ENCODE results near the gene CAMTA1.

DNA sequence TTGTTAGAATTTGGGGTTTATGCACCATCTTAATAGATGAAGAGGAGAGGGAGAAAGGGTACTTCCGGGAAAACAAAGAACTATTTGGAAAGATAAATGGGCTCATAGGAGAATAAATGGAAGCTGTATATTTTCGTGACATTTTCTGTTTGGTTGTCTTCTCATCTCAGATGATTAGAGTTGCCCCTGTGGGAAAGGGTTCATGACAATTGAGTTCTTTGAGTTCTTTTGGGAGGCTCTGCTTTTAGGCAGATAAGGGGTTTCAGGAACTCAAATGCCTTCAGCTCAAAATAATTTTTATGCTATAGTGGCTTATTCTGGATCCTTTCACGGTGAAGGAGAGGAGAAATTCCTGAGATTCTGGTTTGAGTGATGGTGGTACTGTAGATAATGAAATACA lies 63.6 kb downstream of the CAMTA1 start:
- TF ChIP-seq, protein P1, sequence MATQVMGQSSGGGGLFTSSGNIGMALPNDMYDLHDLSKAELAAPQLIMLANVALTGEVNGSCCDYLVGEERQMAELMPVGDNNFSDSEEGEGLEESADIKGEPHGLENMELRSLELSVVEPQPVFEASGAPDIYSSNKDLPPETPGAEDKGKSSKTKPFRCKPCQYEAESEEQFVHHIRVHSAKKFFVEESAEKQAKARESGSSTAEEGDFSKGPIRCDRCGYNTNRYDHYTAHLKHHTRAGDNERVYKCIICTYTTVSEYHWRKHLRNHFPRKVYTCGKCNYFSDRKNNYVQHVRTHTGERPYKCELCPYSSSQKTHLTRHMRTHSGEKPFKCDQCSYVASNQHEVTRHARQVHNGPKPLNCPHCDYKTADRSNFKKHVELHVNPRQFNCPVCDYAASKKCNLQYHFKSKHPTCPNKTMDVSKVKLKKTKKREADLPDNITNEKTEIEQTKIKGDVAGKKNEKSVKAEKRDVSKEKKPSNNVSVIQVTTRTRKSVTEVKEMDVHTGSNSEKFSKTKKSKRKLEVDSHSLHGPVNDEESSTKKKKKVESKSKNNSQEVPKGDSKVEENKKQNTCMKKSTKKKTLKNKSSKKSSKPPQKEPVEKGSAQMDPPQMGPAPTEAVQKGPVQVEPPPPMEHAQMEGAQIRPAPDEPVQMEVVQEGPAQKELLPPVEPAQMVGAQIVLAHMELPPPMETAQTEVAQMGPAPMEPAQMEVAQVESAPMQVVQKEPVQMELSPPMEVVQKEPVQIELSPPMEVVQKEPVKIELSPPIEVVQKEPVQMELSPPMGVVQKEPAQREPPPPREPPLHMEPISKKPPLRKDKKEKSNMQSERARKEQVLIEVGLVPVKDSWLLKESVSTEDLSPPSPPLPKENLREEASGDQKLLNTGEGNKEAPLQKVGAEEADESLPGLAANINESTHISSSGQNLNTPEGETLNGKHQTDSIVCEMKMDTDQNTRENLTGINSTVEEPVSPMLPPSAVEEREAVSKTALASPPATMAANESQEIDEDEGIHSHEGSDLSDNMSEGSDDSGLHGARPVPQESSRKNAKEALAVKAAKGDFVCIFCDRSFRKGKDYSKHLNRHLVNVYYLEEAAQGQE (tag by site-specific recombination; IDR thresholded peaks at IDR 0.05): no peak
- no peak for TF ChIP-seq ZNF747 (tag by site-specific recombination; IDR thresholded peaks at IDR 0.05)
- TF ChIP-seq, protein P2, sequence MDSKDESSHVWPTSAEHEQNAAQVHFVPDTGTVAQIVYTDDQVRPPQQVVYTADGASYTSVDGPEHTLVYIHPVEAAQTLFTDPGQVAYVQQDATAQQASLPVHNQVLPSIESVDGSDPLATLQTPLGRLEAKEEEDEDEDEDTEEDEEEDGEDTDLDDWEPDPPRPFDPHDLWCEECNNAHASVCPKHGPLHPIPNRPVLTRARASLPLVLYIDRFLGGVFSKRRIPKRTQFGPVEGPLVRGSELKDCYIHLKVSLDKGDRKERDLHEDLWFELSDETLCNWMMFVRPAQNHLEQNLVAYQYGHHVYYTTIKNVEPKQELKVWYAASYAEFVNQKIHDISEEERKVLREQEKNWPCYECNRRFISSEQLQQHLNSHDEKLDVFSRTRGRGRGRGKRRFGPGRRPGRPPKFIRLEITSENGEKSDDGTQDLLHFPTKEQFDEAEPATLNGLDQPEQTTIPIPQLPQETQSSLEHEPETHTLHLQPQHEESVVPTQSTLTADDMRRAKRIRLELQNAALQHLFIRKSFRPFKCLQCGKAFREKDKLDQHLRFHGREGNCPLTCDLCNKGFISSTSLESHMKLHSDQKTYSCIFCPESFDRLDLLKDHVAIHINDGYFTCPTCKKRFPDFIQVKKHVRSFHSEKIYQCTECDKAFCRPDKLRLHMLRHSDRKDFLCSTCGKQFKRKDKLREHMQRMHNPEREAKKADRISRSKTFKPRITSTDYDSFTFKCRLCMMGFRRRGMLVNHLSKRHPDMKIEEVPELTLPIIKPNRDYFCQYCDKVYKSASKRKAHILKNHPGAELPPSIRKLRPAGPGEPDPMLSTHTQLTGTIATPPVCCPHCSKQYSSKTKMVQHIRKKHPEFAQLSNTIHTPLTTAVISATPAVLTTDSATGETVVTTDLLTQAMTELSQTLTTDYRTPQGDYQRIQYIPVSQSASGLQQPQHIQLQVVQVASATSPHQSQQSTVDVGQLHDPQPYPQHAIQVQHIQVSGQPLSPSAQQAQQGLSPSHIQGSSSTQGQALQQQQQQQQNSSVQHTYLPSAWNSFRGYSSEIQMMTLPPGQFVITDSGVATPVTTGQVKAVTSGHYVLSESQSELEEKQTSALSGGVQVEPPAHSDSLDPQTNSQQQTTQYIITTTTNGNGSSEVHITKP (tag by site-specific recombination; IDR thresholded peaks at IDR 0.05): no peak
- TF ChIP-seq KLF10 (tag by site-specific recombination; IDR thresholded peaks at IDR 0.05): no peak
- TF ChIP-seq, protein P3, sequence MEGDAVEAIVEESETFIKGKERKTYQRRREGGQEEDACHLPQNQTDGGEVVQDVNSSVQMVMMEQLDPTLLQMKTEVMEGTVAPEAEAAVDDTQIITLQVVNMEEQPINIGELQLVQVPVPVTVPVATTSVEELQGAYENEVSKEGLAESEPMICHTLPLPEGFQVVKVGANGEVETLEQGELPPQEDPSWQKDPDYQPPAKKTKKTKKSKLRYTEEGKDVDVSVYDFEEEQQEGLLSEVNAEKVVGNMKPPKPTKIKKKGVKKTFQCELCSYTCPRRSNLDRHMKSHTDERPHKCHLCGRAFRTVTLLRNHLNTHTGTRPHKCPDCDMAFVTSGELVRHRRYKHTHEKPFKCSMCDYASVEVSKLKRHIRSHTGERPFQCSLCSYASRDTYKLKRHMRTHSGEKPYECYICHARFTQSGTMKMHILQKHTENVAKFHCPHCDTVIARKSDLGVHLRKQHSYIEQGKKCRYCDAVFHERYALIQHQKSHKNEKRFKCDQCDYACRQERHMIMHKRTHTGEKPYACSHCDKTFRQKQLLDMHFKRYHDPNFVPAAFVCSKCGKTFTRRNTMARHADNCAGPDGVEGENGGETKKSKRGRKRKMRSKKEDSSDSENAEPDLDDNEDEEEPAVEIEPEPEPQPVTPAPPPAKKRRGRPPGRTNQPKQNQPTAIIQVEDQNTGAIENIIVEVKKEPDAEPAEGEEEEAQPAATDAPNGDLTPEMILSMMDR (tag by site-specific recombination; IDR thresholded peaks at IDR 0.05): no peak
- TF ChIP-seq, protein P4, sequence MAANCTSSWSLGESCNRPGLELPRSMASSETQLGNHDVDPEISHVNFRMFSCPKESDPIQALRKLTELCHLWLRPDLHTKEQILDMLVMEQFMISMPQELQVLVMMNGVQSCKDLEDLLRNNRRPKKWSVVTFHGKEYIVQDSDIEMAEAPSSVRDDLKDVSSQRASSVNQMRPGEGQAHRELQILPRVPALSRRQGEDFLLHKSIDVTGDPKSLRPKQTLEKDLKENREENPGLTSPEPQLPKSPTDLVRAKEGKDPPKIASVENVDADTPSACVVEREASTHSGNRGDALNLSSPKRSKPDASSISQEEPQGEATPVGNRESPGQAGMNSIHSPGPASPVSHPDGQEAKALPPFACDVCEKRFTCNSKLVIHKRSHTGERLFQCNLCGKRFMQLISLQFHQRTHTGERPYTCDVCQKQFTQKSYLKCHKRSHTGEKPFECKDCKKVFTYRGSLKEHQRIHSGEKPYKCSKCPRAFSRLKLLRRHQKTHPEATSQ (tag by site-specific recombination; IDR thresholded peaks at IDR 0.05): no peak
- TF ChIP-seq GLIS1 (tag by site-specific recombination; IDR thresholded peaks at IDR 0.05): no peak
- no peak for TF ChIP-seq ZNF843 (tag by site-specific recombination; IDR thresholded peaks at IDR 0.05)
- TF ChIP-seq, protein P5, sequence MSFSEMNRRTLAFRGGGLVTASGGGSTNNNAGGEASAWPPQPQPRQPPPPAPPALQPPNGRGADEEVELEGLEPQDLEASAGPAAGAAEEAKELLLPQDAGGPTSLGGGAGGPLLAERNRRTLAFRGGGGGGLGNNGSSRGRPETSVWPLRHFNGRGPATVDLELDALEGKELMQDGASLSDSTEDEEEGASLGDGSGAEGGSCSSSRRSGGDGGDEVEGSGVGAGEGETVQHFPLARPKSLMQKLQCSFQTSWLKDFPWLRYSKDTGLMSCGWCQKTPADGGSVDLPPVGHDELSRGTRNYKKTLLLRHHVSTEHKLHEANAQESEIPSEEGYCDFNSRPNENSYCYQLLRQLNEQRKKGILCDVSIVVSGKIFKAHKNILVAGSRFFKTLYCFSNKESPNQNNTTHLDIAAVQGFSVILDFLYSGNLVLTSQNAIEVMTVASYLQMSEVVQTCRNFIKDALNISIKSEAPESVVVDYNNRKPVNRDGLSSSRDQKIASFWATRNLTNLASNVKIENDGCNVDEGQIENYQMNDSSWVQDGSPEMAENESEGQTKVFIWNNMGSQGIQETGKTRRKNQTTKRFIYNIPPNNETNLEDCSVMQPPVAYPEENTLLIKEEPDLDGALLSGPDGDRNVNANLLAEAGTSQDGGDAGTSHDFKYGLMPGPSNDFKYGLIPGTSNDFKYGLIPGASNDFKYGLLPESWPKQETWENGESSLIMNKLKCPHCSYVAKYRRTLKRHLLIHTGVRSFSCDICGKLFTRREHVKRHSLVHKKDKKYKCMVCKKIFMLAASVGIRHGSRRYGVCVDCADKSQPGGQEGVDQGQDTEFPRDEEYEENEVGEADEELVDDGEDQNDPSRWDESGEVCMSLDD (tag by site-specific recombination; IDR thresholded peaks at IDR 0.05): no peak

Data from HEK293 (cell line).